Activated CD8-positive, alpha-beta memory T cell treated with anti-CD3 and anti-CD28 coated beads, Interleukin-2, amount 10 ng/mL, durations not matched to agents 7 days and 5 days (primary cell): ENCODE measurements around the gene FOXN3. TPM values are rescaled to one million over a fixed set of nuclear protein-coding genes. Genes with fewer than 3 reads are reported as not detected.
"Not testable (repeated sequence)": the region's sequence is repeated elsewhere in the genome, so short reads cannot be mapped to it uniquely, and the experiment has no call there.

Experiments used
- ATAC-seq: fragments of 150-1000 bp; cut with Tn5 transposase; one replicate; pipeline ENCODE4 v1.10.0; 2021; ENCODE audit warnings: moderate library complexity
- CTCF ChIA-PET: fragments of 350-600 bp; sonication (Branson Sonifier 250); formaldehyde crosslinking; loops from one replicate; lab custom pipeline; 2021; ENCODE audit warnings: antibody characterized with exemption; lab: Charles Lee
- DNase-seq: peaks from one replicate; pipeline ENCODE4 v3.0.0-alpha.2; 2020
- H3K27ac Mint-ChIP-seq: one replicate; pipeline ENCODE4 v1.8.0; 2021; ENCODE audit warnings: mild to moderate bottlenecking, mixed read lengths
- H3K27me3 Mint-ChIP-seq: one replicate; pipeline ENCODE4 v1.8.0; 2021; ENCODE audit warnings: mixed read lengths
- H3K36me3 Mint-ChIP-seq: one replicate; pipeline ENCODE4 v1.8.0; 2021; ENCODE audit warnings: mild to moderate bottlenecking, mixed read lengths
- H3K4me1 Mint-ChIP-seq: one replicate; pipeline ENCODE4 v1.8.0; 2021; ENCODE audit warnings: mixed read lengths
- H3K4me3 Mint-ChIP-seq: one replicate; pipeline ENCODE4 v1.8.0; 2021; ENCODE audit warnings: mild to moderate bottlenecking, moderate library complexity, mixed read lengths
- H3K9me3 Mint-ChIP-seq: one replicate; pipeline ENCODE4 v1.8.0; 2022; ENCODE audit warnings: low read depth, mixed read lengths
- total RNA-seq, 2 experiments: library from RNA; stranded (reverse); gene quantifications; one replicate each; pipeline ENCODE4 v1.2.3, GENCODE V29; 2021

The FOXN3 gene
- total RNA-seq, 2 experiments from 2014 or later, result 85.6 to 103 TPM

GRCh38 chr14:89264196-89264800, 152.7 kb downstream of the FOXN3 start:
- Mint-ChIP-seq H3K4me3 (no peak overlapping the region), H3K27ac (no peak overlapping the region), H3K4me1 (peaks cover 5% of the 10 kb centered on the region)

GRCh38 chr14:89262041-89262440, 155.0 kb downstream of the FOXN3 start:
- CTCF ChIA-PET, result no interaction called here
- no peak for ATAC-seq
- Mint-ChIP-seq H3K36me3 (peaks cover 17% of the 10 kb centered on the region), H3K4me3 (no peak overlapping the region), H3K27me3 (no peaks in the 10 kb centered on the region), H3K9me3 (no peaks in the 10 kb centered on the region), H3K4me1 (peaks cover 5% of the 10 kb centered on the region), H3K27ac (no peak overlapping the region)
- no peak for DNase-seq

More at GRCh38 chr14:89264196-89264800, 152.7 kb downstream of the FOXN3 start:
- CTCF ChIA-PET, result no interaction called here
- Mint-ChIP-seq H3K9me3 (no peaks in the 10 kb centered on the region), H3K36me3 (peaks cover 8% of the 10 kb centered on the region), H3K27me3 (no peaks in the 10 kb centered on the region)
- ATAC-seq, result no peak
- DNase-seq, result no peak

GRCh38 chr14:89260898-89261297, 156.1 kb downstream of the FOXN3 start:
- DNase-seq (no peak), ATAC-seq (no peak)
- Mint-ChIP-seq H3K27ac (no peak overlapping the region), H3K36me3 (peaks cover 19% of the 10 kb centered on the region), H3K27me3 (no peaks in the 10 kb centered on the region), H3K9me3 (no peaks in the 10 kb centered on the region), H3K4me3 (no peak overlapping the region), H3K4me1 (peaks cover 6% of the 10 kb centered on the region)
- CTCF ChIA-PET, result no interaction called here

GRCh38 chr14:89259951-89260609, 157.0 kb downstream of the FOXN3 start:
- no peak overlapping the region for H3K4me3 Mint-ChIP-seq
- no peaks in the 10 kb centered on the region for H3K9me3 Mint-ChIP-seq
- ATAC-seq, result no peak
- peaks cover 6% of the 10 kb centered on the region for H3K4me1 Mint-ChIP-seq
- no peaks in the 10 kb centered on the region for H3K27me3 Mint-ChIP-seq
- no peak overlapping the region for H3K27ac Mint-ChIP-seq
- H3K36me3 Mint-ChIP-seq, result peaks cover 19% of the 10 kb centered on the region
- CTCF ChIA-PET, result interaction anchor here (0.6 kb wide), 1 partner anchor 769 kb away, joined by 4 read pairs; no protein-coding TSS in a partner anchor
- no peak for DNase-seq

GRCh38 chr14:89258728-89259273, 158.2 kb downstream of the FOXN3 start:
- CTCF ChIA-PET, result no interaction called here
- no peak overlapping the region for H3K27ac Mint-ChIP-seq

GRCh38 chr14:89256951-89257350, 160.1 kb downstream of the FOXN3 start:
- Mint-ChIP-seq H3K9me3 (no peaks in the 10 kb centered on the region), H3K27me3 (no peaks in the 10 kb centered on the region), H3K36me3 (peaks cover 19% of the 10 kb centered on the region), H3K27ac (no peak overlapping the region), H3K4me1 (peaks cover 4% of the 10 kb centered on the region), H3K4me3 (no peak overlapping the region)
- CTCF ChIA-PET, result no interaction called here
- no peak for ATAC-seq
- DNase-seq, result no peak

More at GRCh38 chr14:89258728-89259273, 158.2 kb downstream of the FOXN3 start:
- peaks cover 16% of the 10 kb centered on the region for H3K36me3 Mint-ChIP-seq
- H3K4me1 Mint-ChIP-seq, result peaks cover 4% of the 10 kb centered on the region
- no peak for ATAC-seq
- no peak for DNase-seq
- H3K9me3 Mint-ChIP-seq, result no peaks in the 10 kb centered on the region
- no peak overlapping the region for H3K4me3 Mint-ChIP-seq
- no peaks in the 10 kb centered on the region for H3K27me3 Mint-ChIP-seq

- Mint-ChIP-seq H3K36me3 (peaks cover 20% of the 10 kb centered on the region), H3K9me3 (no peaks in the 10 kb centered on the region), H3K4me3 (no peak overlapping the region), H3K27me3 (no peaks in the 10 kb centered on the region), H3K4me1 (peaks cover 4% of the 10 kb centered on the region), H3K27ac (no peak overlapping the region)
- no peak for DNase-seq
- ATAC-seq, result no peak
- CTCF ChIA-PET, result no interaction called here
Measured at GRCh38 chr14:89256283-89256682, 160.8 kb downstream of the FOXN3 start.

GRCh38 chr14:89255852-89256251, 161.2 kb downstream of the FOXN3 start:
- CTCF ChIA-PET, result no interaction called here
- Mint-ChIP-seq H3K4me3 (no peak overlapping the region), H3K27me3 (no peaks in the 10 kb centered on the region), H3K9me3 (no peaks in the 10 kb centered on the region), H3K27ac (no peak overlapping the region), H3K4me1 (peaks cover 4% of the 10 kb centered on the region), H3K36me3 (peaks cover 23% of the 10 kb centered on the region)
- DNase-seq (no peak), ATAC-seq (no peak)

- Mint-ChIP-seq H3K4me1 (peaks cover 4% of the 10 kb centered on the region), H3K9me3 (no peaks in the 10 kb centered on the region), H3K27ac (no peak overlapping the region), H3K36me3 (peaks cover 26% of the 10 kb centered on the region), H3K27me3 (no peaks in the 10 kb centered on the region), H3K4me3 (no peak overlapping the region)
- CTCF ChIA-PET, result no interaction called here
- DNase-seq (no peak), ATAC-seq (no peak)
Measured at GRCh38 chr14:89255012-89255411, 162.0 kb downstream of the FOXN3 start.

GRCh38 chr14:89254166-89254909, 162.7 kb downstream of the FOXN3 start:
- H3K27me3 Mint-ChIP-seq, result no peaks in the 10 kb centered on the region
- ATAC-seq, result no peak
- H3K4me3 Mint-ChIP-seq, result no peak overlapping the region
- CTCF ChIA-PET, result no interaction called here
- H3K36me3 Mint-ChIP-seq, result peaks cover 25% of the 10 kb centered on the region
- peaks cover 4% of the 10 kb centered on the region for H3K4me1 Mint-ChIP-seq
- no peak overlapping the region for H3K27ac Mint-ChIP-seq
- no peak for DNase-seq
- H3K9me3 Mint-ChIP-seq, result no peaks in the 10 kb centered on the region

- CTCF ChIA-PET, result no interaction called here
- peaks cover 1% of the 10 kb centered on the region for H3K4me1 Mint-ChIP-seq
- H3K9me3 Mint-ChIP-seq, result no peaks in the 10 kb centered on the region
- no peak overlapping the region for H3K27ac Mint-ChIP-seq
- H3K36me3 Mint-ChIP-seq, result peaks cover 19% of the 10 kb centered on the region
- H3K27me3 Mint-ChIP-seq, result no peaks in the 10 kb centered on the region
- H3K4me3 Mint-ChIP-seq, result no peak overlapping the region
- ATAC-seq (no peak), DNase-seq (no peak)
Measured at GRCh38 chr14:89252887-89253532, 164.0 kb downstream of the FOXN3 start.

- ATAC-seq (no peak), DNase-seq (no peak)
- H3K36me3 Mint-ChIP-seq, result peaks cover 17% of the 10 kb centered on the region
- no peaks in the 10 kb centered on the region for H3K9me3 Mint-ChIP-seq
- no peak overlapping the region for H3K27ac Mint-ChIP-seq
- H3K4me3 Mint-ChIP-seq, result no peak overlapping the region
- H3K4me1 Mint-ChIP-seq, result peaks cover 3% of the 10 kb centered on the region
- CTCF ChIA-PET, result no interaction called here
- H3K27me3 Mint-ChIP-seq, result no peaks in the 10 kb centered on the region
Measured at GRCh38 chr14:89251061-89251460, 166.0 kb downstream of the FOXN3 start.

- H3K27me3 Mint-ChIP-seq, CTCF ChIA-PET, DNase-seq, H3K4me3 Mint-ChIP-seq, H3K27ac Mint-ChIP-seq, H3K9me3 Mint-ChIP-seq, H3K4me1 Mint-ChIP-seq, ATAC-seq: not testable (repeated sequence)
- H3K36me3 Mint-ChIP-seq, result peaks cover 17% of the 10 kb centered on the region
Measured at GRCh38 chr14:89250655-89250975, 166.4 kb downstream of the FOXN3 start.
